ENCODE data around the gene FAM72A.
"Not testable (repeated sequence)": the region's sequence is repeated elsewhere in the genome, so short reads cannot be mapped to it uniquely, and the experiment has no call there.

DNA sequence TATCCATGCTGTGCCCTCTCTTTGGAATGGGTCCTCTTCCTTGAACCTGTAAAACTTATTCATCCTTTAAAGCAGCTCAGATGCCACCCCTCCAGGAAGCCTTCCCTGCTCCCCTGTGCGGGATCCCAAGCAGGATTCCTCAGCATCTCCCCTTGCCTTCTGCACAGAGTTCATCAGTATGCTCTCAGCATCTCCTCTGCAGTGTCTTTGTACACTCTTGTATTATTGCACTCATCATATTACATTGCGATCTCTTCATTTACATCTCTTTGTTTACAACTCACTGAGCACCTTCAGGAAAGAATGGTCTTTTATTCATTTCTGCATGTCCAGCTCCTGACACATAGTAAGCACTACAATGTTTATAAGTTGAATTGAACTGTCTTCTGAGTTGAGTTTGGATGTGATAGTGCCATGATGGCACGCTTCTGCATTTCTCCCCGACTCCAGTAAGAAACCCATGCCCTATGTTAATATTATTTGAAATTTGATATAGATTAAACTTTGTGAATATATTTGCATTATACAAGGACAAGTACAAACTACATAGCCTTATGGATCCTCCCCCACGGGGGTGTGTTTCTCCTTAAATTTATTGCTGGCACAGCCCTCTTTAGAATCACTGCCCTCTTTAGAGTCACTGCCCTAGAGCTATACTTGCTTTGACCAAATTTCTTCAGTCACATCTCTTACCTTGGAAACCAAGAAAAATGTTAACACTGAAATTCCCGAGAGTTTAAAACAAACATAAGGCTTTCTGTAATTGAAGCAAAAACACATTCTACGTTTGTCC, 13.2 kb upstream of the FAM72A start:
- not testable (repeated sequence) for TF ChIP-seq POLR2AphosphoS5 (IDR thresholded peaks at IDR 0.05; ENCODE audit: borderline replicate concordance, low read depth, low read length); EZH2 (IDR thresholded peaks at IDR 0.05); FOXP2 (optimal IDR thresholded peaks at IDR 0.05; ENCODE audit: control extremely low read depth, extremely low read length, insufficient read depth)

Data from SK-N-MC (cell line).